Liver (tissue), 9 donors: Measurements from ENCODE around the gene FYB1. TPM values are rescaled to one million over a fixed set of nuclear protein-coding genes. Genes with fewer than 3 reads are reported as not detected.

Experiments
- DNase-seq: peaks from one replicate; pipeline ENCODE4 v3.0.0-alpha.2; 2017; ENCODE audit warnings: low spot score
- H3K27ac ChIP-seq, 2 donors: one replicate each; pipeline ENCODE4 v1.7.0; 2013; ENCODE audit warnings: inconsistent platforms in 2 of 2, low read length in 2 of 2, control low read depth in 1 of 2, low read depth in 1 of 2, mild to moderate bottlenecking in 1 of 2
- H3K27me3 ChIP-seq, 4 donors: one replicate each; pipeline versions ENCODE4 v1.6.1 to v1.7.0; 2013; ENCODE audit warnings: low read length in 3 of 4, inconsistent platforms in 1 of 4, mild to moderate bottlenecking in 1 of 4, moderate library complexity in 1 of 4; ENCODE audit not compliant: control insufficient read depth in 4 of 4, insufficient read depth in 4 of 4
- H3K36me3 ChIP-seq, 4 donors: one replicate each; pipeline versions ENCODE4 v1.6.1 to v1.7.0; 2013; ENCODE audit warnings: low read length in 3 of 4, mild to moderate bottlenecking in 3 of 4, low read depth in 1 of 4, moderate library complexity in 1 of 4; ENCODE audit not compliant: control insufficient read depth in 4 of 4, insufficient read depth in 3 of 4
- H3K4me1 ChIP-seq, 4 donors: one replicate each; pipeline versions ENCODE4 v1.6.1 to v1.7.0; 2013; ENCODE audit warnings: low read length in 3 of 4, mild to moderate bottlenecking in 3 of 4, moderate library complexity in 1 of 4; ENCODE audit not compliant: control insufficient read depth in 4 of 4, insufficient read depth in 4 of 4
- H3K4me3 ChIP-seq, 3 donors: one replicate each; pipeline versions ENCODE4 v1.6.1 to v1.7.0; 2013; ENCODE audit warnings: low read length in 3 of 3, control low read depth in 1 of 3, low read depth in 1 of 3, mild to moderate bottlenecking in 1 of 3
- H3K9ac ChIP-seq, 2 donors: one replicate each; pipeline ENCODE4 v1.7.0; 2013; ENCODE audit warnings: low read length in 2 of 2, mild to moderate bottlenecking in 2 of 2, moderate library complexity in 2 of 2, control low read depth in 1 of 2, low read depth in 1 of 2
- H3K9me3 ChIP-seq, 4 donors: one replicate each; pipeline versions ENCODE4 v1.6.1 to v1.7.0; 2013; ENCODE audit warnings: low read length in 3 of 4; ENCODE audit not compliant: control insufficient read depth in 4 of 4
- EGR1 ChIP-seq, 2 donors: IDR thresholded peaks; 2 replicates each; pipeline ENCODE4 v1.6.1; 2016 to 2018; ENCODE audit warnings: antibody characterized with exemption in 2 of 2, low read depth in 2 of 2
- FOXA1 ChIP-seq: IDR thresholded peaks from 2 replicates; pipeline ENCODE4 v1.6.1; 2016; ENCODE audit warnings: antibody characterized with exemption
- FOXA2 ChIP-seq: IDR thresholded peaks from 2 replicates; pipeline ENCODE4 v1.6.1; 2016; ENCODE audit warnings: antibody characterized with exemption
- GABPA ChIP-seq, 2 donors: IDR thresholded peaks in 1 of 2; conservative IDR thresholded peaks in 1 of 2; 2 replicates each; pipeline ENCODE4 v1.6.1; 2016; ENCODE audit warnings: antibody characterized with exemption in 2 of 2, mild to moderate bottlenecking in 1 of 2, moderate library complexity in 1 of 2
- HNF4A ChIP-seq, 2 donors: conservative IDR thresholded peaks; 2 replicates each; pipeline ENCODE4 v1.6.1; 2016; ENCODE audit warnings: antibody characterized with exemption in 2 of 2, mild to moderate bottlenecking in 2 of 2
- HNF4G ChIP-seq: IDR thresholded peaks from 2 replicates; pipeline ENCODE4 v1.6.1; 2016; ENCODE audit warnings: antibody characterized with exemption
- JUND ChIP-seq, 2 donors: IDR thresholded peaks; 2 replicates each; pipeline ENCODE4 v1.6.1; 2016; ENCODE audit warnings: antibody characterized with exemption in 2 of 2
- NR2F2 ChIP-seq: IDR thresholded peaks from 2 replicates; pipeline ENCODE4 v1.6.1; 2016; ENCODE audit warnings: antibody characterized with exemption
- RAD21 ChIP-seq, 2 donors: IDR thresholded peaks; 2 replicates each; pipeline ENCODE4 v1.6.1; 2016; ENCODE audit warnings: antibody characterized with exemption in 2 of 2, mild to moderate bottlenecking in 2 of 2
- RXRA ChIP-seq, 2 donors: IDR thresholded peaks; 2 replicates each; pipeline ENCODE4 v1.6.1; 2017 to 2018; ENCODE audit warnings: antibody characterized with exemption in 2 of 2, mild to moderate bottlenecking in 1 of 2
- SP1 ChIP-seq: IDR thresholded peaks from 2 replicates; pipeline ENCODE4 v1.6.1; 2018; ENCODE audit warnings: antibody characterized with exemption, mild to moderate bottlenecking
- TAF1 ChIP-seq: conservative IDR thresholded peaks from 2 replicates; pipeline ENCODE4 v1.6.1; 2016; ENCODE audit warnings: antibody characterized with exemption, mild to moderate bottlenecking
- YY1 ChIP-seq: IDR thresholded peaks from 2 replicates; pipeline ENCODE4 v1.6.1; 2016; ENCODE audit warnings: antibody characterized with exemption, mild to moderate bottlenecking
- WGBS: extraction: QIAGEN DNeasy Blood & Tissue Kit; methylation state at CpG from one replicate; pipeline ENCODE4 v1.1.7; 2013; 5-methylcytosine and 5-hydroxymethylcytosine counted together
- polyA plus RNA-seq, 2 donors: library from polyadenylated mRNA; stranded (reverse) in 1 of 2; unstranded in 1 of 2; fragments of 200-250 nt in 1 of 2; fragments of >200 nt in 1 of 2; fragmentation: Nextera tagmentation in 1 of 2; extraction: Ambion mirVana in 1 of 2; gene quantifications; one replicate each; pipeline versions ENCODE4 v1.2.1 to v1.2.3, GENCODE V29; 2013 to 2015
- total RNA-seq, 2 donors: library from RNA; depleted of rRNA; stranded (reverse); fragments of >200 nt; gene quantifications; one replicate each; pipeline ENCODE4 v1.2.3, GENCODE V29; 2014
- TF ChIP-seq, protein P1 (sequence below): fragments of 150-350 bp; IDR thresholded peaks from 2 replicates; pipeline ENCODE4 v1.5.1; 2017; ENCODE audit warnings: improper control_type of control experiment, low read depth, low read length; ENCODE audit not compliant: missing input control
- TF ChIP-seq, protein P2 (sequence below): IDR thresholded peaks from 2 replicates; pipeline ENCODE4 v1.6.1; 2016; ENCODE audit warnings: antibody characterized with exemption
- TF ChIP-seq, protein P3 (sequence below): IDR thresholded peaks from 2 replicates; pipeline ENCODE4 v1.6.1; 2016; ENCODE audit warnings: antibody characterized with exemption
- TF ChIP-seq, protein P4 (sequence below): IDR thresholded peaks from 2 replicates; pipeline ENCODE4 v1.6.1; 2016; ENCODE audit warnings: antibody characterized with exemption
- donor health status: healthy.
- donor health status: healthy.
- donor health status: healthy.
- donor health status: healthy.
- donor health status: healthy.

Gene FYB1
- total and polyA plus RNA-seq, 4 donors, result 2.3 to 14.6 (median 6.9) TPM

DNA sequence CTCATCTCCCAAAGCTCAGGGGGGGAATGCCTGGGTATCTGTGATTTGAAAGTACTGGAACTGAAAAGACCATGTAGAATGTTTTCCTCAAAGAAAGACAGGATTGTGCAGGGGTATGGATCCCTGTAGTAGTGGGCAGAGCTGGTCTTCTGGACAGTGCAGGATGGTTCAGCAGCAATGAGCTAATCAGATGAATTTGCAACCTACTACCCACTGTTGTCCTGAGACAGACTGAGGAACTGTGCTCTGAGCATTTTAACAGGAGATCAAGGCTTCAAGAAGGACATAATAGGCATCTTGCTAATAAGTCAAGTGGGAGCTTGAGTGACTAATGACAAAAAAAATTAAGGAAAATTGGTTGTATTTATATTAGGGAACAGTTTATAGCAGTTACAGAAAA, 61.7 kb downstream of the FYB1 start:
- Histone ChIP-seq H3K36me3 (no peaks in the 10 kb centered on the region), H3K9me3 (no peaks in the 10 kb centered on the region), H3K27ac (no peak overlapping the region), H3K4me1 (peaks cover 0 to 1% (median 0%) of the 10 kb centered on the region in 4 donors), H3K9ac (no peak overlapping the region), H3K4me3 (no peak overlapping the region), H3K27me3 (no peaks in the 10 kb centered on the region)
- TF ChIP-seq, protein P1, sequence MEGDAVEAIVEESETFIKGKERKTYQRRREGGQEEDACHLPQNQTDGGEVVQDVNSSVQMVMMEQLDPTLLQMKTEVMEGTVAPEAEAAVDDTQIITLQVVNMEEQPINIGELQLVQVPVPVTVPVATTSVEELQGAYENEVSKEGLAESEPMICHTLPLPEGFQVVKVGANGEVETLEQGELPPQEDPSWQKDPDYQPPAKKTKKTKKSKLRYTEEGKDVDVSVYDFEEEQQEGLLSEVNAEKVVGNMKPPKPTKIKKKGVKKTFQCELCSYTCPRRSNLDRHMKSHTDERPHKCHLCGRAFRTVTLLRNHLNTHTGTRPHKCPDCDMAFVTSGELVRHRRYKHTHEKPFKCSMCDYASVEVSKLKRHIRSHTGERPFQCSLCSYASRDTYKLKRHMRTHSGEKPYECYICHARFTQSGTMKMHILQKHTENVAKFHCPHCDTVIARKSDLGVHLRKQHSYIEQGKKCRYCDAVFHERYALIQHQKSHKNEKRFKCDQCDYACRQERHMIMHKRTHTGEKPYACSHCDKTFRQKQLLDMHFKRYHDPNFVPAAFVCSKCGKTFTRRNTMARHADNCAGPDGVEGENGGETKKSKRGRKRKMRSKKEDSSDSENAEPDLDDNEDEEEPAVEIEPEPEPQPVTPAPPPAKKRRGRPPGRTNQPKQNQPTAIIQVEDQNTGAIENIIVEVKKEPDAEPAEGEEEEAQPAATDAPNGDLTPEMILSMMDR, result no peak
- TF ChIP-seq JUND (IDR thresholded peaks at IDR 0.05) (no peak), YY1 (no peak), SP1 (no peak), NR2F2 (no peak), HNF4G (no peak), EGR1 (IDR thresholded peaks at IDR 0.05; ENCODE audit: low read depth in 2 of 2) (no peak), GABPA (IDR thresholded peaks at IDR 0.05 in 1 of 2, conservative IDR thresholded peaks at IDR 0.05 in 1 of 2) (no peak), FOXA1 (no peak), RAD21 (IDR thresholded peaks at IDR 0.05) (no peak), TAF1 (no peak), HNF4A (conservative IDR thresholded peaks at IDR 0.05) (no peak), RXRA (IDR thresholded peaks at IDR 0.05) (no peak)
- TF ChIP-seq, protein P2, sequence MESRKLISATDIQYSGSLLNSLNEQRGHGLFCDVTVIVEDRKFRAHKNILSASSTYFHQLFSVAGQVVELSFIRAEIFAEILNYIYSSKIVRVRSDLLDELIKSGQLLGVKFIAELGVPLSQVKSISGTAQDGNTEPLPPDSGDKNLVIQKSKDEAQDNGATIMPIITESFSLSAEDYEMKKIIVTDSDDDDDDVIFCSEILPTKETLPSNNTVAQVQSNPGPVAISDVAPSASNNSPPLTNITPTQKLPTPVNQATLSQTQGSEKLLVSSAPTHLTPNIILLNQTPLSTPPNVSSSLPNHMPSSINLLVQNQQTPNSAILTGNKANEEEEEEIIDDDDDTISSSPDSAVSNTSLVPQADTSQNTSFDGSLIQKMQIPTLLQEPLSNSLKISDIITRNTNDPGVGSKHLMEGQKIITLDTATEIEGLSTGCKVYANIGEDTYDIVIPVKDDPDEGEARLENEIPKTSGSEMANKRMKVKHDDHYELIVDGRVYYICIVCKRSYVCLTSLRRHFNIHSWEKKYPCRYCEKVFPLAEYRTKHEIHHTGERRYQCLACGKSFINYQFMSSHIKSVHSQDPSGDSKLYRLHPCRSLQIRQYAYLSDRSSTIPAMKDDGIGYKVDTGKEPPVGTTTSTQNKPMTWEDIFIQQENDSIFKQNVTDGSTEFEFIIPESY, result no peak
- TF ChIP-seq, protein P3, sequence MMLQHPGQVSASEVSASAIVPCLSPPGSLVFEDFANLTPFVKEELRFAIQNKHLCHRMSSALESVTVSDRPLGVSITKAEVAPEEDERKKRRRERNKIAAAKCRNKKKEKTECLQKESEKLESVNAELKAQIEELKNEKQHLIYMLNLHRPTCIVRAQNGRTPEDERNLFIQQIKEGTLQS, result no peak
- TF ChIP-seq, protein P4, sequence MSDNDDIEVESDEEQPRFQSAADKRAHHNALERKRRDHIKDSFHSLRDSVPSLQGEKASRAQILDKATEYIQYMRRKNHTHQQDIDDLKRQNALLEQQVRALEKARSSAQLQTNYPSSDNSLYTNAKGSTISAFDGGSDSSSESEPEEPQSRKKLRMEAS, result no peak
- no peak for DNase-seq

DNA sequence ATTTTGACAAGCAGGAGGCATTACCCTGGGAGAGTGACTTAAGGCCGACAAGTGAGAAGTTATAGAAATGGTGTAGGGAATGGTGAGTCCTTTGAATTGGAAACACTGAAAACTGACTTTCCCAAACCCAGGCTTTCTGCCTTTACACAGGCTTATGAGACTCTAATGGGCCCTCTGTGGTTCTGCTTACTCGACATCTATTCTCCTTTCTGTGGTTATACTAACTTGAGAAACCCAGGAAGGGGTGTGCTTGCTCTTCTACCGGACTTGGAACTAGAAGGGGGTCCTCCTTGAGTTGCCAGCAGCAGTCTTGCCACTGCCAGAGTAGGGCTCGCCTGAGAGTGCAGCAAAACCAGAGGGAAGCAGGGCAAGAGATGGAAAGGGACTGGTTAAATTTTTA, 63.3 kb downstream of the FYB1 start:
- no peaks in the 10 kb centered on the region for H3K36me3 ChIP-seq
- no peaks in the 10 kb centered on the region for H3K27me3 ChIP-seq
- no peaks in the 10 kb centered on the region for H3K9me3 ChIP-seq
- peaks cover 0 to 1% (median 0%) of the 10 kb centered on the region in 4 donors for H3K4me1 ChIP-seq
- H3K9ac ChIP-seq, result no peak overlapping the region
- no peak overlapping the region for H3K4me3 ChIP-seq
- 73% methylated on average over 4 of the region's 4 CpGs for WGBS
- H3K27ac ChIP-seq, result no peak overlapping the region
- no peak for DNase-seq
- no peak for TF ChIP-seq FOXA1
- no peak for TF ChIP-seq TAF1
- no peak for TF ChIP-seq RXRA (IDR thresholded peaks at IDR 0.05)
- no peak for TF ChIP-seq SP1
- no peak for TF ChIP-seq JUND (IDR thresholded peaks at IDR 0.05)
- no peak for TF ChIP-seq YY1
- TF ChIP-seq, protein P4, result no peak
- TF ChIP-seq, protein P2, result no peak
- no peak for TF ChIP-seq HNF4G
- no peak for TF ChIP-seq RAD21 (IDR thresholded peaks at IDR 0.05)
- TF ChIP-seq NR2F2, result no peak
- TF ChIP-seq GABPA (IDR thresholded peaks at IDR 0.05 in 1 of 2, conservative IDR thresholded peaks at IDR 0.05 in 1 of 2), result no peak
- TF ChIP-seq, protein P3, result no peak
- no peak for TF ChIP-seq EGR1 (IDR thresholded peaks at IDR 0.05; ENCODE audit: low read depth in 2 of 2)
- TF ChIP-seq HNF4A (conservative IDR thresholded peaks at IDR 0.05), result no peak
- TF ChIP-seq, protein P1, result no peak
- no peak for TF ChIP-seq FOXA2
